IMR-90 (cell line): ENCODE measurements around the gene LMOD2. TPM values are rescaled to one million over a fixed set of nuclear protein-coding genes. Genes with fewer than 3 reads are reported as not detected.

Experiments
- ATAC-seq: fragments of 200-7000 bp; cut with Tn5 transposase; 2 replicates; pipeline ENCODE4 v1.9.1; 2020; ENCODE audit warnings: low read depth, mild to moderate bottlenecking, moderate library complexity
- BruUV-seq: library from RNA; stranded (reverse); fragments of 400-500 nt; replicated peaks from 2 replicates; lab custom pipeline; 2021; lab: Mats Ljungman, UMichigan
- CTCF ChIA-PET: fragments of 300-600 bp; formaldehyde crosslinking; extraction: SDS; loops from one replicate; lab custom pipeline; 2021; ENCODE audit warnings: antibody characterized with exemption; lab: Yijun Ruan, JAX
- POLR2A ChIA-PET: fragments of 300-600 bp; sonication (Branson Sonifier 250); formaldehyde crosslinking; loops from one replicate; lab custom pipeline; 2022; ENCODE audit warnings: antibody characterized with exemption; ENCODE audit not compliant: unreplicated experiment; lab: Charles Lee
- DNase-seq: peaks from one replicate; pipeline ENCODE4 v3.0.0; 2013
- H2AFZ ChIP-seq: replicated peaks from 2 replicates; pipeline ENCODE3; 2013; ENCODE audit warnings: low read length, mild to moderate bottlenecking; ENCODE audit not compliant: poor library complexity
- H2AK5ac ChIP-seq: 2 replicates; pipeline ENCODE4 v1.6.1; 2013; ENCODE audit warnings: low read depth, low read length, inconsistent platforms
- H2AK9ac ChIP-seq: replicated peaks from 2 replicates; pipeline ENCODE3; 2013; ENCODE audit warnings: mild to moderate bottlenecking, low read depth, low read length, moderate library complexity; ENCODE audit not compliant: poor library complexity
- H2BK120ac ChIP-seq: 2 replicates; pipeline ENCODE4 v1.6.1; 2013; ENCODE audit warnings: low read depth, low read length, inconsistent platforms
- H2BK15ac ChIP-seq: 3 replicates; pipeline ENCODE4 v1.6.1; 2013; ENCODE audit warnings: low read depth, low read length, inconsistent platforms
- H2BK20ac ChIP-seq: 2 replicates; pipeline ENCODE4 v1.6.1; 2013; ENCODE audit warnings: low read depth, mild to moderate bottlenecking, inconsistent platforms, low read length, moderate library complexity
- H2BK5ac ChIP-seq: 2 replicates; pipeline ENCODE4 v1.6.1; 2013; ENCODE audit warnings: mild to moderate bottlenecking, low read depth, low read length, inconsistent platforms; ENCODE audit not compliant: poor library complexity, severe bottlenecking
- H3K14ac ChIP-seq: replicated peaks from 2 replicates; pipeline ENCODE4 v1.6.1; 2013; ENCODE audit warnings: low read depth, low read length, inconsistent platforms
- H3K18ac ChIP-seq: 2 replicates; pipeline ENCODE4 v1.6.1; 2013; ENCODE audit warnings: low read depth, low read length, control low read depth
- H3K23ac ChIP-seq: 2 replicates; pipeline ENCODE4 v1.6.1; 2013; ENCODE audit warnings: low read depth, low read length, inconsistent platforms
- H3K27ac ChIP-seq: 2 replicates; pipeline ENCODE4 v1.5.1; 2013; ENCODE audit warnings: mild to moderate bottlenecking, control low read depth, low read length; ENCODE audit not compliant: insufficient read depth
- H3K27me3 ChIP-seq: 2 replicates; pipeline ENCODE4 v1.6.1; 2013; ENCODE audit warnings: low read length; ENCODE audit not compliant: control insufficient read depth, insufficient read depth
- H3K36me3 ChIP-seq: 2 replicates; pipeline ENCODE4 v1.6.1; 2013; ENCODE audit warnings: low read length, mixed read lengths; ENCODE audit not compliant: control insufficient read depth, insufficient read depth
- H3K4ac ChIP-seq: 2 replicates; pipeline ENCODE4 v1.6.1; 2013; ENCODE audit warnings: low read depth, low read length, inconsistent platforms
- H3K4me1 ChIP-seq: 2 replicates; pipeline ENCODE4 v1.6.1; 2013; ENCODE audit warnings: low read length, mixed read lengths; ENCODE audit not compliant: control insufficient read depth, insufficient read depth
- H3K4me2 ChIP-seq: 2 replicates; pipeline ENCODE4 v1.6.1; 2013; ENCODE audit warnings: low read depth, mild to moderate bottlenecking, control low read depth, low read length, moderate library complexity
- H3K4me3 ChIP-seq: 2 replicates; pipeline ENCODE4 v1.5.1; 2013; ENCODE audit warnings: low read depth, mild to moderate bottlenecking, control low read depth, low read length, moderate library complexity; ENCODE audit not compliant: insufficient read depth
- H3K56ac ChIP-seq: 2 replicates; pipeline ENCODE4 v1.6.1; 2013; ENCODE audit warnings: low read length, inconsistent platforms; ENCODE audit not compliant: insufficient read depth; ENCODE audit errors: extremely low read depth
- H3K79me1 ChIP-seq, 2 experiments: 2 replicates each; pipeline ENCODE4 v1.6.1; 2013; ENCODE audit warnings: low read length in 2 of 2, inconsistent platforms in 1 of 2, low read depth in 1 of 2
- H3K9ac ChIP-seq: 2 replicates; pipeline ENCODE4 v1.6.1; 2013; ENCODE audit warnings: low read depth, low read length, control low read depth
- H3K9me1 ChIP-seq: 2 replicates; pipeline ENCODE4 v1.6.1; 2013; ENCODE audit warnings: low read length, inconsistent platforms; ENCODE audit not compliant: insufficient read depth
- H3K9me3 ChIP-seq: 2 replicates; pipeline ENCODE4 v1.6.1; 2013; ENCODE audit warnings: low read length; ENCODE audit not compliant: control insufficient read depth, insufficient read depth
- H4K20me1 ChIP-seq: 2 replicates; pipeline ENCODE4 v1.6.1; 2013; ENCODE audit warnings: low read length, inconsistent platforms; ENCODE audit not compliant: insufficient read depth
- H4K5ac ChIP-seq: 2 replicates; pipeline ENCODE4 v1.6.1; 2013; ENCODE audit warnings: mild to moderate bottlenecking, low read depth, low read length, control low read depth
- H4K8ac ChIP-seq, 2 experiments: 2 replicates each; pipeline ENCODE4 v1.6.1; 2013; ENCODE audit warnings: low read depth in 2 of 2, low read length in 2 of 2, control low read depth in 1 of 2, inconsistent platforms in 1 of 2
- H4K91ac ChIP-seq: 2 replicates; pipeline ENCODE4 v1.6.1; 2013; ENCODE audit warnings: low read depth, low read length, inconsistent platforms; ENCODE audit not compliant: insufficient read depth
- RAD21 ChIP-seq: IDR thresholded peaks from 2 replicates; pipeline ENCODE4 v1.6.1; 2012; ENCODE audit warnings: low read length, improper control_type of control experiment
- RFX5 ChIP-seq: IDR thresholded peaks from 2 replicates; pipeline ENCODE4 v1.8.0; 2012; ENCODE audit warnings: low read depth, mild to moderate bottlenecking, low read length, moderate library complexity
- WGBS, 2 experiments: methylation state at CpG; one replicate each; pipeline versions ENCODE4 v1.1.5 to v1.1.7; 2013; ENCODE audit warnings: missing lambda C conversion rate in 2 of 2; ENCODE audit not compliant: insufficient read length in 1 of 2; ENCODE audit errors: extremely low coverage in 2 of 2; 5-methylcytosine and 5-hydroxymethylcytosine counted together
- dilution Hi-C: fragments of 300-500 bp; cut with HindIII; formaldehyde crosslinking; loops from one replicate; pipeline ENCODE4 v1.14.3; 2018; ENCODE audit warnings: low sequenced_read_pairs; ENCODE audit not compliant: unreplicated experiment
- in situ Hi-C: fragments of 300-500 bp; cut with MboI; formaldehyde crosslinking; loops from 3 replicates; pipeline ENCODE4 v1.14.3; 2019; ENCODE audit warnings: low sequenced_read_pairs, inconsistent platforms, mixed read lengths
- intact Hi-C: fragments of 100-400 bp; cut with micrococcal nuclease; formaldehyde crosslinking; loops from 2 replicates; pipeline ENCODE4 v1.10.0; 2022
- polyA plus RNA-seq, 3 experiments: library from polyadenylated mRNA; depleted of rRNA; stranded (reverse); fragments of >200 nt; gene quantifications; 2 replicates each; pipeline ENCODE4 v1.2.3, GENCODE V29; 2012; ENCODE audit warnings: low replicate concordance in 1 of 3
- total RNA-seq: library from RNA; depleted of rRNA; stranded (reverse); fragments of >200 nt; gene quantifications from 2 replicates; pipeline ENCODE4 v1.2.3, GENCODE V29; 2012
- TF ChIP-seq, protein P1 (sequence below): fragments of 150-350 bp; IDR thresholded peaks from 2 replicates; pipeline ENCODE4 v1.6.1; 2017; ENCODE audit warnings: mild to moderate bottlenecking, antibody characterized with exemption, low read length, low read depth

LMOD2 gene
- total and polyA plus RNA-seq, 2 of the 4 experiments (the other 2 are of a cell fraction), result not detected

GRCh38 chr7:123687161-123687560 lies 31.5 kb downstream of the LMOD2 start:
- no TSS peak for BruUV-seq
- Histone ChIP-seq H3K4me1 (no peaks in the 10 kb centered on the region), H3K79me1 (peaks cover 2 to 8% of the 10 kb centered on the region in 2 experiments; a peak in 2 of 4 replicates), H3K9me3 (no peaks in the 10 kb centered on the region), H3K4me3 (no peak overlapping the region), H3K4me2 (no peak overlapping the region), H3K27ac (no peak overlapping the region), H4K8ac (no peak overlapping the region), H3K27me3 (no peaks in the 10 kb centered on the region), H4K91ac (no peak overlapping the region), H2BK120ac (no peak overlapping the region), H2AFZ (no peak overlapping the region), H3K9ac (no peak overlapping the region), H3K23ac (no peak overlapping the region), H2BK20ac (no peak overlapping the region), H2AK5ac (no peak overlapping the region), H3K18ac (no peak overlapping the region), H4K5ac (no peak overlapping the region), H4K20me1 (peaks cover 3% of the 10 kb centered on the region; the same call in 1 of the 2 replicates), H2AK9ac (no peak overlapping the region), H2BK15ac (no peak overlapping the region), H3K36me3 (peaks cover 3% of the 10 kb centered on the region), H3K9me1 (no peaks in the 10 kb centered on the region), H3K56ac (no peak overlapping the region), H2BK5ac (no peak overlapping the region), H3K14ac (no peak overlapping the region), H3K4ac (no peak overlapping the region)
- in situ Hi-C loops, result no loop called here
- intact Hi-C loops, result no loop called here
- ATAC-seq (no peak), DNase-seq (no peak)
- WGBS, 2 experiments, result 100% methylated on average over 2 of the region's 2 CpGs; no CpG with 5 or more reads in 1 of the 2 experiments
- POLR2A ChIA-PET, result no interaction called here
- dilution Hi-C loops, result no loop called here
- CTCF ChIA-PET, result no interaction called here
- no peak for TF ChIP-seq RAD21
- TF ChIP-seq RFX5, result no peak
- TF ChIP-seq, protein P1, sequence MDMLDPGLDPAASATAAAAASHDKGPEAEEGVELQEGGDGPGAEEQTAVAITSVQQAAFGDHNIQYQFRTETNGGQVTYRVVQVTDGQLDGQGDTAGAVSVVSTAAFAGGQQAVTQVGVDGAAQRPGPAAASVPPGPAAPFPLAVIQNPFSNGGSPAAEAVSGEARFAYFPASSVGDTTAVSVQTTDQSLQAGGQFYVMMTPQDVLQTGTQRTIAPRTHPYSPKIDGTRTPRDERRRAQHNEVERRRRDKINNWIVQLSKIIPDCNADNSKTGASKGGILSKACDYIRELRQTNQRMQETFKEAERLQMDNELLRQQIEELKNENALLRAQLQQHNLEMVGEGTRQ, result no peak
